NCI-H510A (cell line): ENCODE measurements around the gene SIAE.

ENCODE experiments used
- DNase-seq: peaks from one replicate; lab custom pipeline; 2025; lab: John Stamatoyannopoulos, UW

SIAE gene, protein sequence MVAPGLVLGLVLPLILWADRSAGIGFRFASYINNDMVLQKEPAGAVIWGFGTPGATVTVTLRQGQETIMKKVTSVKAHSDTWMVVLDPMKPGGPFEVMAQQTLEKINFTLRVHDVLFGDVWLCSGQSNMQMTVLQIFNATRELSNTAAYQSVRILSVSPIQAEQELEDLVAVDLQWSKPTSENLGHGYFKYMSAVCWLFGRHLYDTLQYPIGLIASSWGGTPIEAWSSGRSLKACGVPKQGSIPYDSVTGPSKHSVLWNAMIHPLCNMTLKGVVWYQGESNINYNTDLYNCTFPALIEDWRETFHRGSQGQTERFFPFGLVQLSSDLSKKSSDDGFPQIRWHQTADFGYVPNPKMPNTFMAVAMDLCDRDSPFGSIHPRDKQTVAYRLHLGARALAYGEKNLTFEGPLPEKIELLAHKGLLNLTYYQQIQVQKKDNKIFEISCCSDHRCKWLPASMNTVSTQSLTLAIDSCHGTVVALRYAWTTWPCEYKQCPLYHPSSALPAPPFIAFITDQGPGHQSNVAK

DNA sequence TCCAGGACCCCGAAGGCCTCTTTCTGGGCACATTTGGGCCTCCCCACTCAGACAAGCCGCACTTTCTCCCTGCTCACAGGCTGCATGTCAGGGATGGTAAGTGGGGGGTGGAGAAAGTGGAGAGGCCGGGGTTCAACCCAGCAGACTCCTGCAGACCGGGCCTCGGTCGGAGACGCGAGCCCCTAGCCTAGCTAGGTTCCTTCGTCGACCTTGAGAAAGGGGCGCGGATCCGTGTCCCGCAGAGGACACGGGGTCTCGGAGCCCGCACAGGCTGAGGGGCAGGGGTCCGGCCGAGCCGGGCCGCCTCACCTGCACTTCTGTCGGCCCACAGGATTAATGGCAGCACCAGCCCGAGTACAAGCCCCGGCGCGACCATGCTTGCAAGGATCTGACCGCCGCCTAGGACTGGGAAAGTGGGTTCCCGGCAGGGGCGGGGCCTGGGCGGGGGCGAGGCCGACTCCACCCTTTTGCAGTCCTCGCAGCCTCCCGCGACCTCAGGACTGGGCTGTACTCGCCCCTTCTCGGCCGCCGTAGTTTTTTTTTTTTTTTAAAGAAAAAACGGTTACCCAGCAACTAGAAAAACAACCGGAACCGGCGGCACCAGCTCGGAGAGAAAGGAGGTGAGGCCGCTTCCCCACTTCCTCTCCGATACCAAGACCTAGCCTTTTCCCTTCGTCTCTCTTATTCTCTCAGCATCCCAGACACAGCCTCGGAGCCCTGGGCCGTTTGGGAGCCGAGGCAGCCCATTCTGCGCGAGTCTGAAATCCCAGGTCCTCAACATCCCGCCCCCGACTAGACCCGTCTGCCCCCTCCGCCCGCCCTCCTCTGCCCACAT lies at the start of gene SIAE, which contains the start of gene SPA17:
Gene SIAE (minus strand): TSS at position 407 of the 835 bp plus-strand sequence. CDS start 31 bp downstream, at position 376.
Gene SPA17 (plus strand): TSS at position 572 of the 835 bp plus-strand sequence. CDS start 1,361 bp downstream, outside the sequence.
- DNase-seq = peak; percentile 79

DNA sequence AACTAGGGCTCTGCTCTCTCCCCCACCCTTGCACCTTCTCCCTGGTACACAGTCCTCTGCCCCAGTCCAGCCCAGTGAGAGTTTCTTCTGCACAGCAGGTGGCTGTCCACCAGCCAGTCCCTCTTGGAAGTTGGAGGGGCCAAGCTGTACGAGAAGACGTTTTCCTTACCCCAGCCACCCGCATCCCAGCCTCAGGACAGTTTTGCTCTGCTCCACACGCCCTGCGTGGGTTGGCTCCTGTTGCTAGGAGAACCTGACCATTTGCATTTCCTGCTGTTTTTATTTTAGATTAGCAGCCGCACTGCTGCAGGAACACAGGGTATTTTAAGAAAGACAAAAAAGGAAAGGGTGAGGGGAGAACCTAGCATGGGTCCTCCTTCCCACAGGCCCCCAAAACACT lies 48.6 kb upstream of the SIAE start:
- DNase-seq = no peak

DNA sequence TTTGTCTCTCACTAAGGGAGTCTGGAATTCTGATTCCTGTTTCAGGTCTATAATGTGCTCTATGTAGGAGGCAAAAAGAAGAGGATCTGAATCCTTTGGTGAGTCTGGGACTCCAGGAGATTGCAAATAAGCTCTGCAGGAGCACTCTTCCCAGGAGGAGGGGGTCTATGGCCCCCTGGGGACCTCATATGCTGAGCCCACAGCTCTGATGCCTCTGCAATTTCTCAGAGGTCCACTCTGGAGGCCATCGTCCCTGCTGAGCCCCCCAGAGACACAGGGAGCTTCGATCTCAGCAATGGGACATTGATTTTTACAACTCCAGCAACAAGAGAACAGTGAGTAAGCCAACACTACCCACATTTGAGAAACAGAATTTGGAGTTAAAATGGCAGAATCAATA lies 46.0 kb upstream of the SIAE start:
- no peak for DNase-seq

DNA sequence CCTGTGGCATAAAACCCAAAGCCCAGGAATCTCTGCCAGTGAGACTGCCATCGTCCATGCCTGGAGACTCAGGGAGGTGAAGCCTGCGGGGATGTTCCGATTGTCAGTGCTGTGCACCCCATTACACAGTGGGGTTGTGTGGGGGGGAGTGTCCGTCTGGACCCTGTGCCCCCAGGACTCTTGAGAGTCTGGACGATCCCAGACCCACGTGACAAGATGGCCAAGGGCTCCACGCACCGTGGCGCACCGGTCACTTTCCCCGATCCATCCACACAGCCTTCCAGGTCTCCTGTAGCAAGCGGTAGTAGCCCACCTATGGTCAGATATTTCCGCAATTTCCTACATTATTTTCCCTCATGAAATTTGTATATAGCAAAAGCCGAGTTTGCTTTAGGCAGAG lies 45.3 kb upstream of the SIAE start:
- no peak for DNase-seq

DNA sequence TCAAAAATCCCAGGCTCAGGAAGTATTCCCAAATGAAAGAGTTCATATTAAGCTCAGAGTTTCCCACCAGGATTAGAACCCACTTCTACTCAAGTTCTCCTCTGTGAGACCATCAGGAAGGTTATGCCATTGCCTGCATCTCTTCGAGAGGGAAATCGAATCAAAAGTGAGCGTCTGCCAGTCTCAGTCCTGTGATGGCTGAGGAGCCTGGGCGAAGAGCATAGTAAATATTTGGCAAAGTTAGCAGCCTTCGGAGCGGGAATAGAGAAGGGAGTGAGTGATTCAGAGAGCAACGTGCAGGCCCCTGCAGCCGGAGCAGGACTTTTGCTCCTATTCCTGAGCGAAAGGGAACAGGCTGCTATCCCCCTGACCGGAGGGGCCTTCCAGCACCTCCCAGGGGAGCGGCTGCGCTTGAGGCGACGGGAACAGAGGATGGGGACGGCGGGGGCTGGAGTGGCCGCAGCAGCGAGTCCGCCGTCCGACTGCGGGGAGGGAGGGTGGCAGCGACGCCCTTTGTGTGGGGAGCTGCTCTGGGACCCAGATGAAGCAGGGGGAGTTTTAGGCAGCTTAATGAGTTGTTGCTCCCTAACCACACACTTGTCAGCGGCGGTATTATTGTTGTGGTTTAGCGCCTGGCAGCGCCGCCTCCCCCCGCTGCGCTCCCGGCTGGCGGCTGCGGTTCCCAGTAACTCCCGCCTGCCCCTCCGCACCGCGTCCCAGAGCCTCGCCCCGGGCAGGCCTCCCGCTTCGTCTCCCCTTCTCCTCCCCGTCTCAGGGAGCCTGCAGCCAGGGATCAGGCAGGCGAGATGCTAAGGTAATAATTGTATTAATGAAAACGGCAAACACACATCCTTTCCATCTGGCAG lies 44.5 kb upstream of the SIAE start:
- DNase-seq = no peak

DNA sequence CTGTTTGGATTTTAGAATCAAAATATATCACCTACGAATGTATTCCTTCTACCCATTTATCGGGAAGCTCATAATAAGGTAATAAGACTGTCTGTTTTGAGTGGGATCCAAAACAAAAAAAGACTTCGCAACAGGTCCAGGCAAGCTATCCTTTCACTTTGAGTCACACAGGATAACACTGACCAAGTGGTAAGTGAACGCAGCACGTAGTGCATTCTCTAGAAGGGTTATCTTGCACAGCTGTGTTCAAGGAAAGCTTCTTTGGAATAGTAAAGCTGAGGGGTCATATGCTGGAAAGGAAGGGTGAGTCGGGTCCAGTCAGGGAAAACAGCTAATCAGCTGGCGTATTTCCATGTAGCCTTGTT lies 43.9 kb upstream of the SIAE start:
- no peak for DNase-seq

DNA sequence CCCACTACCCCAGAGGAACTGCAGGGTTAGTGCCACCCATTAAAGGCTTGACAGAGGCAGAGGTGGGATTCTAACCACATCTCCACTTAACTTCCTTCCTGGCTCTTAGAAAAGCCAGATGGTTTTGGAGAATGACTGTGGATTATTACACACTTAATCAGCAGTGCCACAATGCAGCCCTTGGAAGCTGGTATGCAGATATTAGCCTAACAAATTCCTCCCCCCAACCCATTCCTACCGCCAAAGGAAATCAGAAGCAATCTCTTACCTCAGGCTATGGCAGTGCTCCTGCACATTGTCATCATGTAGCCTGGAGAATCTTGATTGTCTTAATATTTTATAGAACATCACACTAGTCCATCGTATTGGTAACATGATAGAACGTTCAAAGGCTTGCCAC lies 43.1 kb upstream of the SIAE start:
- no peak for DNase-seq

DNA sequence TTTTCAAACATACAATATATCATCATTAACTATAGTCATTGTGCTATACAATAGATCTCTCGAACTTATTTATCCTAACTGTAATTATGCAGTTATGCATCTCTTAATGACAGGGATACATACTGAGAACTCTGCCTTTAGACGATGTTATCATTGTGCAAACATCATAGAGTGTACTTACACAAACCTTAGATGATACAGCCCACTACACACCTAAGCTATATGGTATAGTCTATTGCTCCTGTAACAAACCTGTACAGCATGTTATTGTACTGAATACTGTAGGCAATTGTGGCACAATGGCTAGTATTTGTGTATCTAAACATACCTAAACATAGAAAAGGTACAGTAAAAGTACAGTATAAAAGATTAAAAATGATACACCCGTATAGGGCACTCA lies 38.9 kb upstream of the SIAE start:
- no peak for DNase-seq

DNA sequence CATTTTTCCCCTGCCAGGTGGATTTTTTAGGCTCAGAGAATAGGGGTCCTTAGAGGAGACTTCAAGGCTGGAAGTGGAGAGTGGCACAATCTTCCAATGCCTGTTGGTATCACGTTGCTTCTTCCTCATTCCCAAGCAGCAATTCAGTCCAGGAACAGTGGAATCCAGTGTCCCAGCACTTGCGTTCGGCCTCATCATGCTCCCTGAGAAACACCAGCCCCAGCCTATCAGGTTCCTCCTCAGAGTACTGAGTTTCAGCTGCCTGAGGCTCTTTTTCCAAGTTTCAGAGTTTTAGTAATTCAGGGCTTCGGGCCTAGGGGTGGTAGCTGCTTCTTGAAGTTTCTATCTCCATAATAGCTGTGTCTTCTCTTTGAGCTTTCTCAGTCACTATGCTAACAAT lies 34.3 kb upstream of the SIAE start:
- no peak for DNase-seq

DNA sequence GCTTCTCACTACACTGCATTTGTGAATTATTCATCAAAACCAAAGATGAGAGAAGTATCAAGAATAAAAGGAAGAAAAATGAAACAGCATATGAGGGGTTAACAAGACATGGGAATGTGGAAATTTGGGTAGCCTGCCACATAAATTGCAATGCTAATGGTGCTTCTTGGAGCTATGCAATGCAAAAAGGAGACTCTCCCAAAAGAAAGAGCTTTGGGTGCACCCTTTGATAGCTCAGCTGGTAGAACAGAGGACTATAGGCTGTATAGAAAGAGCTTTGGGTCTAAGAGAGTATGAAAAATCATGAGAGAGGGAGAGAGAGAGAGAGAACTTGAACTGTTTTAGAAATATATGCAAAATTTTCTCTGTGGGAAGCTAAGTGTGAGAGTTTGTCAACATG lies 26.5 kb upstream of the SIAE start:
- no peak for DNase-seq

DNA sequence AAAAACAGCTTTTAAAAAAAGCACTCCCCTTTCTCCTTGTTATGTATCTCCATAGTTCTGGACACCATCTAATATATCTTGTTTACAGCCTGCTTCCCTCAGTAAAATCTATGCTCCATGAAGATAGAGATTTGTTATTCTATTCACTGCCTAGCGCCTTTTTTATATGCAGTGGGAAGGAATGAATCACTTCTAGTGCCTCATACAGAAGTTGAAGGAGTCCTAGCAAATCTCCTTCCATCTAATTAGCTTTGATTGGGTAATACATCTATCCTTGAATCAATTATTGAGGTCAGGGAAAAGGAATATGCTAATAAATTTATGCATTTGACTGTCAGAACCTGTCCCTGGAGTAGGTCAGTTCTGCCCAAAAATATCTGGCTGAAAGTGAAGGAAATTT lies 26.0 kb upstream of the SIAE start:
- no peak for DNase-seq

DNA sequence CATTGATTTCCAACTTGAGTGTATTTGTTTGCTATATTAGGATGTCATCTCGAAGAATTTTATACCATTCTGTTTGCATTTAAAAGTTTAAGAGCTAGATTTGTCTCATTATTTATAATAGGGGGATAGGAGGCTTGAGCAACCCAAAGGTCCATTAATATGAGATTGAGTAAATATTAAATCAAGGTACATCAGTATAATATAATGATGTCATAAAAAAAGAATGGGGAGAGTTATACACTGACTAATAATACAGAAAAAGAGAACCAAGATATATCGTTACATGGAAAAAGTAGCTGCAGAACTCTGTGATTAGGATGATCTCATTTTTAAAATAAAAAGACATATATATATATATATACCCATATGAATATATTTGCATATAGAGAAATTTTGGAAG lies 19.6 kb upstream of the SIAE start:
- no peak for DNase-seq

DNA sequence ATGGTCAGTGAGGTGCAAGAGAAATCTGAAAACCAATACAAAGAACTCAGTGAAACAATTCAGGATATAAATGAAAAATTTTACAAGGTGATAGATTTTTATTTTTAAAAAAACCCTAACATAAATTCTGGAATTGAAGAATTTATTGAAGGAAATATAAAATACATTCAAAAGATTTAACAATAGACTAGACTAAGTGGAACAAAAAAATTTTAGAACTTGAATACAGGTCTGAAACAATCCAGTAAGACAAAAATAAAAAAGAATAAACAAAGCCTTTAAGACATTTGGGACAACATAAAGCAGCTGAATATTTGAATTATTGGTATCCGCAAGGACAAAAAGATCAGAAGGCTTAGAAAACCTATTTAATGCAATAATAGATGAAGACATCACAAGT lies 8.9 kb upstream of the SIAE start:
- no peak for DNase-seq

DNA sequence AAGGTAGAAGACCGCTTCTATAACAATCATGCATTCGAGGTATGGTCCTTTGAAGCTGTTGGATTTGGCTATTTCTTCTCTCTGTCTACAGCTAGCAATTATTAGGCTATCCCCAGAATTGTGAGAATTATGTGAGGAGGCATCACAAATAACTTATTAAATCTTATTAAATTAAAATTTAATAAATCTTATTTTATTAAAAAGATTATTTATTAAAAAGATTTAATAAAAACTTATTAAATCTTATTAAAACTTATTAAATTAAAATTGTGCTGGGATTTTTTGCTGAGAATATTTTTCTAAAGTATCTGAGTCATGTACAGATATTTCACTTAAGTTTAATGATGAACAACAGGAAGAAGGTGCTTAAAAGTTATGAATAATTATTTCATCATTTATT lies 7.9 kb upstream of the SIAE start:
- no peak for DNase-seq

DNA sequence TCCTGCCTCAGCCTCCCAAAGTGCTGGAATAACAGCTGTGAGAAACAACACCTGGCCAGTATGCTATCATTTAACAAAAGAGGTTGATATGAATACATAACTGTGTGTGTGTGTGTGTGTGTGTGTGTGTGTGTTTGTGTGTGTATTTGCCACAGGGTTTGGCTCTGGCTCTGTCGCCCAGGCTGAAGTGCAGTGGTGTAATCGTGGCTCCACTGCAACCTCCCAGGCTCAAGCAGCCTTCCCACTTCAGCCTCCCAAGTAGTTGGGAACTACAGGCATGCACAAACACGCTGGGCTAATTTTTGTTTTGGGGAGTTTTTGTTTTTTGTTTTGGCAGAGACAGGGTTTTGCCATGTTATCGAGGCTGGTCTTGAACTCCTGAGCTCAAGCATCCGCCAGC lies 4.9 kb upstream of the SIAE start:
- DNase-seq = no peak

DNA sequence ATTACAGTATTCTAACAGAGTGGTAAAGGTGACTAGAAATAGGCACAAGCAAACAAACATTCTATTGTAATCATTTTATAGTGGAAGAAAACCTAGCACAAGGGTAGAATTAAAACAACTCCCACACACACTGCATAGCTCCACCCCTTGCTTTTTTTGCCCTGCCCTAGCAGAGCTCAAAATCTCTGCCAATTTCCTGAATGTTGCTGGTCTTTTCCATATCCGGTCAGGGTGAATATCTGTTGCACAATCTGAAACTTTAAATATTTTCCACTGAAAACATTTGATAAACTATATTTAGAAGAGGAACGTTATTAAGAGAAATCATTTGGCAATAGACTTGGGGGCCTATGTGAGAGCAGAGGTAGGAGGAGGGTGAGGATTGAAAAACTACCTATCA lies 2.8 kb upstream of the SIAE start:
- no peak for DNase-seq

DNA sequence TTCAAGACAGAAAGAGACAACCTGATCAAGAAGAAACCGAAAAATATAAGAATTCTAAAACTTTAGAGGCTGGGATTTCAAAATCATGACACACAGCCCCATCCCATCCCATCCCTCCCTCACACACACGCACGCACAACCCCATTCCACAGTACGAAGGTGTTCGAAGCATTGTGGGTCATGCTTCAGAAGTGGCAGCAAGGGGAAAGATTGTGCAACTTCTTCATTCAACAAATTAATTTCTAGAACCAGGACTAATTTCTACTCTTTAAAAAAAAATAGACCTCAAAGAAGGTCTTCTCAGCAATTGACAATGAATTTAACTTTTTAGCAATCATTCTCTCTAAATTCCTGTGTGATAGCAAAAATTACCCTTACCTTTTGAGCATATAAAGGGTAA lies 1.0 kb upstream of the SIAE start:
- DNase-seq = no peak

DNA sequence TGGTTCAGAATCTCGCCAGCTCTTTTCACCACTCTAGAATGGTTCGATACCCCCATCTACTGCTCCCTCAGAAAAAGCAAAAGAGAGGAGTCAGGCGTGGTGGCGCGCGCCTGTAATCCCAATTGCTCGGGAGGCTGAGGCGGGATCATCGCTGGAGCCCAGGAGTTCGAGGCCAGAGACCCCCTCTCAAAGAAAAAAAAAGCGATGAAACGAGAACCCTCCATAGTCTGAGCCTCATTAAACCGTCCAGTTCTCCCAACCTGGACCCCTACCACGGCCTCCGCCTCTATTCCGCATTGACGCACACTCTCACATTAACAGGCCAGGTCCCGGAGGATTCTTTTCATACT lies 604 bp upstream of the SIAE start:
- DNase-seq = no peak

DNA sequence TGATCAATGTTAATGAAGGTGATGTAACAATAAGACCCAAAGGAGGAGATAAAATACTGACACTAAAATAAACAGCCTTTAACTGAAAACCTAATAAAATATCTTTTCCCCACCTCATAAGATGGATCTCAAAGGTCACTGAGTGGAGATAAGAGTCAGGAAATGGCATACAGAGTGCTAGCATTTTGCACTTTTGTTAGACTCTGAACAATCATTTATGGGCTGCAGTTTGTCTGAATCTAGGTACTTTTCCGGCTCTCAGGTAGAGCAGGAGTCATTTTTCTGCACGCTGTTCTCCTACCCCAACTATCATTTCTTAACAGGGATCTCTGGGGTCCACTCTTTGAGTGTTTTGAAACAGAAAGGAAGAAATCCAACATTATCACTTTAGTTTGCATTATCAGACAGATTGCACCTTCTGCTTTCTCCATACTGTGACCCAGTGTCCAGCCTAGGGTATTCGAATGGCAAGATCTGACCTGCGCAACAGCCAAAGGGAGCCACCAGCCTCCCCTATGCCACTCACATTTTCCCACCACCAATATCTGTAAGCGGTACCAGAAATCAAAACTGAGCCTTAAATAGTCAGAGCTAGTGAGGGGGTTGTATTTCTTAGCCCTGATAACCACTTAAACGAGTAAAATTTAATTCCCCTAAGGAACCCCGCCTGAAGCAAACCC lies 863 bp downstream of the SIAE start:
- no peak for DNase-seq

DNA sequence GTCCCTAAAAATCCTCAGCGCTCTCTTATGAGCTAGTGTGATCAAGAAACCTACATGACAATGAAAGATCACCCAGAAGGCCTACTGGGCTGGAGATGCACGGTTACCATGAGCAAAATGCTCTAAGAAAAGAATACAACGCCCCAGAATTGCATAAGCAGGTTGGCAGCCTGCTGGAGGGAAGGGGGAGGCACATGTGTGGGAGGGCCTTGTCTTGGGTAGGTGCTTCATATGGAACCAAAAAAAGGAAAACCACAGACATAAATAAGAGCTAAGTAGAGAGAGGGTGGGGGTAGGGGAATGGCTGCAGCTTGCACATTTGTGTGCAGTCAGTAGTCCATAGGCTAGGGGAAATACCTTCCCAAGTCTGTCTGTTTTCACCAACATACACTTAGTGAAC lies 2.8 kb downstream of the SIAE start:
- no peak for DNase-seq

DNA sequence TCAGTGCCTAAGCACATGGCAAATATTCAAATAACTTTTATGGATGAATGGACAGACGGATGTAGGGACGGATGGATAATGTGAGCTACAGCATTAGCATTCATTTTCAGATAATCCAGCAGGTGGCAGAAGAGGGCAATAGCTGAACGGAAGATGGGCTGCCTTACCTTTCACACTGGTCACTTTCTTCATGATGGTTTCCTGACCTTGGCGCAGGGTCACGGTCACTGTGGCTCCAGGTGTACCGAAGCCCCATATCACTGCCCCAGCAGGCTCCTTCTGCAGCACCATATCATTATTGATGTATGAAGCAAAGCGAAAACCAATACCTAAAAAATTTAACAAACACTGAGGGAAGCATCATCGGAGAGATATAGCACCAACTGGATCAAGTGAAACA lies 4.3 kb downstream of the SIAE start:
- DNase-seq = no peak

DNA sequence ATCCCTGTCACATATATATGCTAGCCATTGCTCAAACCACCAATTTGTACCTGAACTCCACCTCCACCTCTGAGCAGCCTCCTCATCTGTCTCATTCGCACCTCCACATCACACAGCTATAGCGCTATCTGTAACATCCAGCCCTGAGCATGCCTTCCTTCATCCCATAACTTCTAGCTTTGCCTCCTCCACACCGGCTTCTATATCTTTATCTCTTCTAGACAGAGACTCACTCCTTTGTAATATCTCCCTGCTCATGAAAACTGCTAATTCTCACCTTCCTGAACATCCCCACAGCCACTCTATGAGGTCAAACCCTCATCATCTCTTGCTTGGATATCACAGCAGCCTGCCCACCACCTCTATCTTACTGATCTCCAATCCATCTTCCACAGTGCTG lies 5.9 kb downstream of the SIAE start:
- no peak for DNase-seq
